ENCODE data around the gene TMEM158. TPM values are rescaled to one million over a fixed set of nuclear protein-coding genes. Genes with fewer than 3 reads are reported as not detected.

TMEM158 gene
- total RNA-seq, 1 experiment from 2014 or later, result 0.82 TPM

DNA sequence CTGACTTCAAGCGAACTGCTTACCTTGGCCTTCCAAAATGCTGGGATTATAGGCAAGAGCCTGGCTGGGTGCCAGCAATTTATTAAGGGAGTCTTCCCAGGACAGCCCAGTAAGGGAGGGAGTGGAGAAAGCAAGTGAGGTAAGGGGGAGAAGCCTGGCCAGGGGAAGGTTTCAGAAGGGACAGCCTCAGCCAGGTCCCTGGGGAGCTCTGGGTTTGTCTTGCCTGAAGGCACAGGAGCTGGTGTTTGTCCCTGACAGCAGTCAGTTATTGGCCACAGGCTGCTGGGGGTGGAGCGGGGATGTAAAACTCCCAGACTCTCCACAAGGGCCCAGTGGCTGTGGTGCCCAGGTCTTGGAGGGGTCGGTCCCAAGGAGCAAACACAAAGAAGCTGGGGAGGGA, 46.9 kb downstream of the TMEM158 start:
- DNase-seq, result no peak
- Mint-ChIP-seq H3K27ac (ENCODE audit: unreplicated experiment) (no peak overlapping the region), H3K4me1 (ENCODE audit: low read depth, unreplicated experiment) (peaks cover 16% of the 10 kb centered on the region), H3K36me3 (ENCODE audit: insufficient read depth, unreplicated experiment) (no peaks in the 10 kb centered on the region), H3K27me3 (ENCODE audit: insufficient read depth, unreplicated experiment) (no peaks in the 10 kb centered on the region), H3K9me3 (ENCODE audit: unreplicated experiment) (no peaks in the 10 kb centered on the region), H3K4me3 (ENCODE audit: unreplicated experiment) (no peak overlapping the region)
- POLR2A ChIA-PET, result no interaction called here
- H3K4me3 ChIP-seq (ENCODE audit: low read depth, low read length), result no peak overlapping the region
- BruUV-seq (replicated peaks), result no TSS peak
- peaks cover 12% of the 10 kb centered on the region for H3K4me1 ChIP-seq
- H3K27me3 ChIP-seq (replicated peaks; ENCODE audit: control insufficient read depth, insufficient read depth, low read length), result no peaks in the 10 kb centered on the region
- TF ChIP-seq, protein P1, sequence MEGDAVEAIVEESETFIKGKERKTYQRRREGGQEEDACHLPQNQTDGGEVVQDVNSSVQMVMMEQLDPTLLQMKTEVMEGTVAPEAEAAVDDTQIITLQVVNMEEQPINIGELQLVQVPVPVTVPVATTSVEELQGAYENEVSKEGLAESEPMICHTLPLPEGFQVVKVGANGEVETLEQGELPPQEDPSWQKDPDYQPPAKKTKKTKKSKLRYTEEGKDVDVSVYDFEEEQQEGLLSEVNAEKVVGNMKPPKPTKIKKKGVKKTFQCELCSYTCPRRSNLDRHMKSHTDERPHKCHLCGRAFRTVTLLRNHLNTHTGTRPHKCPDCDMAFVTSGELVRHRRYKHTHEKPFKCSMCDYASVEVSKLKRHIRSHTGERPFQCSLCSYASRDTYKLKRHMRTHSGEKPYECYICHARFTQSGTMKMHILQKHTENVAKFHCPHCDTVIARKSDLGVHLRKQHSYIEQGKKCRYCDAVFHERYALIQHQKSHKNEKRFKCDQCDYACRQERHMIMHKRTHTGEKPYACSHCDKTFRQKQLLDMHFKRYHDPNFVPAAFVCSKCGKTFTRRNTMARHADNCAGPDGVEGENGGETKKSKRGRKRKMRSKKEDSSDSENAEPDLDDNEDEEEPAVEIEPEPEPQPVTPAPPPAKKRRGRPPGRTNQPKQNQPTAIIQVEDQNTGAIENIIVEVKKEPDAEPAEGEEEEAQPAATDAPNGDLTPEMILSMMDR (IDR thresholded peaks at IDR 0.05; ENCODE audit: insufficient read depth in 1 of 2, low read depth in 1 of 2, low read length in 1 of 2, severe bottlenecking in 1 of 2, unreplicated experiment in 1 of 2), result no peak
- H3K36me3 ChIP-seq (ENCODE audit: control insufficient read depth, insufficient read depth, low read length), result no peaks in the 10 kb centered on the region
- no peaks in the 10 kb centered on the region for H3K9me3 ChIP-seq
- intact Hi-C loops (cut with micrococcal nuclease; ENCODE audit: unreplicated experiment), result no loop called here
- CTCF ChIA-PET, result no interaction called here

DNA sequence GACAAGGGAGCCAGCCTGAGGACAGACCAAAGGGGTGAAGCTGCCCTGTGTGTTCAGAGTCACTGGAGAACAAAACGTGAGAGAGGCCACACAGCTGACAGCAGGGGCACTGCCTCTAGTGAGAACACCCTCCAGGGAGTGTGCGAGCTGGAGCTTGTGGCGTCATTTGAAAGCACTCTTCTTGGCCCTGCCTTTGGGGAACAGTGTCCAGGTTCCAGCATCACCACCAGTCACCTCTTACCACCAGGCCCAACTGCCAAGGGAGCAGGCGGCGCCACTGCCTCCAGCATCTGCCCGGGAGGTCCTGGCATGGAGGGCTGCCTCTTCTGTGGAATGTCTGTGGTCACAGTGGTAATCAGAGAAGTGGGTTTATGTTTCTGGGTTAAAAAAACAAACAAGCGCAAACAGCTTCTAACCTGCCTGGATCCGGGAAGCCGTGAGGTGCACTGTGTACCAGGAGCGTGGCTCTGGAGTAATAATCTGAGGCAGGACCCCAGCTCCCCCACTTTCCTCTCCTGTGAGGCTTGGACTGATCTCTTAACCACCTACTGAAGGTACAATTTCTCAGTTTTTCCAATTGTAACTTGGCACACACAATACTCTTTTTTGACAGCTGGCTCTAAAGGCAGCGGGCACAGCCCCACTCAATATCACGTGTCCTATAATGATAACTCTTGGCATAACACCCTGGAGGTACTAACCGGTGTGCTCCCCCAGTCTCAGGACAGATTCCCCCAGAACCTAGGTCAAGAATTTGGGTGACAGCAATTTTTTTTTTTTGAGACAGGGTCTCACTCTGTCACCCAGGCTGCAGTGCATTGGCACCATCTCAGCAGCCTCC, 47.7 kb downstream of the TMEM158 start:
- TF ChIP-seq, protein P1 (IDR thresholded peaks at IDR 0.05; ENCODE audit: insufficient read depth in 1 of 2, low read depth in 1 of 2, low read length in 1 of 2, severe bottlenecking in 1 of 2, unreplicated experiment in 1 of 2), result no peak
- Mint-ChIP-seq H3K4me1 (ENCODE audit: low read depth, unreplicated experiment) (peaks cover 11% of the 10 kb centered on the region), H3K9me3 (ENCODE audit: unreplicated experiment) (no peaks in the 10 kb centered on the region), H3K4me3 (ENCODE audit: unreplicated experiment) (no peak overlapping the region), H3K27ac (ENCODE audit: unreplicated experiment) (no peak overlapping the region), H3K36me3 (ENCODE audit: insufficient read depth, unreplicated experiment) (no peaks in the 10 kb centered on the region), H3K27me3 (ENCODE audit: insufficient read depth, unreplicated experiment) (no peaks in the 10 kb centered on the region)
- POLR2A ChIA-PET, result no interaction called here
- Histone ChIP-seq H3K4me3 (ENCODE audit: low read depth, low read length) (no peak overlapping the region), H3K27me3 (replicated peaks; ENCODE audit: control insufficient read depth, insufficient read depth, low read length) (no peaks in the 10 kb centered on the region), H3K9me3 (no peaks in the 10 kb centered on the region), H3K4me1 (peaks cover 7% of the 10 kb centered on the region), H3K36me3 (ENCODE audit: control insufficient read depth, insufficient read depth, low read length) (no peaks in the 10 kb centered on the region)
- no peak for DNase-seq
- no TSS peak for BruUV-seq (replicated peaks)
- CTCF ChIA-PET, result no interaction called here
- intact Hi-C loops (cut with micrococcal nuclease; ENCODE audit: unreplicated experiment), result no loop called here

DNA sequence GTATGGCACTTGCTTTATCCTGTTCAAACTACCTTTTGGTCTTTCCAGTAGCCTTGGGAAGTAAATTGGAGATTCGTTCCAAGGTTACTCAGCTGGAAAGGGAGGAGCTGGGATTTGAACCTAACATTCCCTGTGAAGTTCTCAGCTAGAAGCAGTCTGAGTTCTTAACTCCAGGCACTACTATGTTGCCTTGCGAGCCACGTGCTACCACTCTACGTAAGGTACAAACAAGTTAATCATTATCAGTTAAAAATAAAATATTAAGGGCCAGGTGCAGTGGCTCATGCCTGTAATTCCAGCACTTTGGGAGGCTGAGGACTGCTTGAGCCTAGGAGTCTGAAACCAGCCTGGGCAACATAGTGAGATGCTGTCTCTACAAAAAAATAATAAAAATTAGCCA, 49.2 kb downstream of the TMEM158 start:
- ChIA-PET CTCF (no interaction called here), POLR2A (no interaction called here)
- H3K36me3 ChIP-seq (ENCODE audit: control insufficient read depth, insufficient read depth, low read length), result no peaks in the 10 kb centered on the region
- Mint-ChIP-seq H3K9me3 (ENCODE audit: unreplicated experiment) (no peaks in the 10 kb centered on the region), H3K4me1 (ENCODE audit: low read depth, unreplicated experiment) (no peaks in the 10 kb centered on the region), H3K36me3 (ENCODE audit: insufficient read depth, unreplicated experiment) (no peaks in the 10 kb centered on the region), H3K4me3 (ENCODE audit: unreplicated experiment) (no peak overlapping the region), H3K27me3 (ENCODE audit: insufficient read depth, unreplicated experiment) (no peaks in the 10 kb centered on the region), H3K27ac (ENCODE audit: unreplicated experiment) (no peak overlapping the region)
- H3K4me1 ChIP-seq, result no peaks in the 10 kb centered on the region
- no peak overlapping the region for H3K4me3 ChIP-seq (ENCODE audit: low read depth, low read length)
- H3K9me3 ChIP-seq, result no peaks in the 10 kb centered on the region
- DNase-seq, result no peak
- BruUV-seq (replicated peaks), result no TSS peak
- intact Hi-C loops (cut with micrococcal nuclease; ENCODE audit: unreplicated experiment), result loop anchor here (1.0 kb wide), 1 partner anchor 40 kb away; no protein-coding TSS in a partner anchor
- TF ChIP-seq, protein P1 (IDR thresholded peaks at IDR 0.05; ENCODE audit: insufficient read depth in 1 of 2, low read depth in 1 of 2, low read length in 1 of 2, severe bottlenecking in 1 of 2, unreplicated experiment in 1 of 2), result no peak
- no peaks in the 10 kb centered on the region for H3K27me3 ChIP-seq (replicated peaks; ENCODE audit: control insufficient read depth, insufficient read depth, low read length)

Other genes with a start within 250 kb of the TMEM158 start
- gene CLEC3B, start 200.0 kb downstream of the TMEM158 start, total RNA-seq (2022), result 1.1 TPM in 1 of 2 replicates, not detected in the other
- gene CDCP1, start 79.9 kb downstream of the TMEM158 start, total RNA-seq (2022), result 22.5 and 25.0 TPM in 2 replicates
- gene LARS2, start 162.3 kb upstream of the TMEM158 start, total RNA-seq (2022), result 29.0 and 29.4 TPM in 2 replicates